SU-DHL-6 (cell line): ENCODE data around the gene PIGH.

Source experiments
- CTCF ChIP-seq: fragments of 200-600 bp; sonication (generic); IDR thresholded peaks from one replicate; pipeline ENCODE4 v1.5.1; 2017; ENCODE audit warnings: antibody characterized with exemption, mild to moderate bottlenecking, low read length, moderate library complexity; ENCODE audit not compliant: insufficient read depth, poor library complexity, severe bottlenecking
- EZH2phosphoT487 ChIP-seq: fragments of 200-600 bp; sonication (generic), shearing (Covaris generic); conservative IDR thresholded peaks from 2 replicates; pipeline ENCODE4 v1.6.1; 2018; ENCODE audit warnings: mild to moderate bottlenecking, antibody characterized with exemption, low read length, moderate library complexity, mixed read lengths

GRCh38 chr14:67579636-67580035 is 20.4 kb downstream of the PIGH start:
- no peak for TF ChIP-seq CTCF
- TF ChIP-seq EZH2phosphoT487: no peak
